HEK293T (cell line): ENCODE results near the gene TRIOBP.
A peak's percentile ranks its signal among the peaks of the same experiment; 100 is the strongest.

Source experiments
- CTCF ChIA-PET: fragments of 350-600 bp; formaldehyde crosslinking; extraction: SDS; loops from one replicate; lab custom pipeline; 2021; ENCODE audit warnings: antibody characterized with exemption, inconsistent platforms; lab: Yijun Ruan, JAX
- POLR2A ChIA-PET: fragments of 350-600 bp; formaldehyde crosslinking; extraction: SDS; loops from one replicate; lab custom pipeline; 2020; ENCODE audit warnings: antibody characterized with exemption, inconsistent platforms; lab: Yijun Ruan, JAX
- DNase-seq: peaks from one replicate; pipeline ENCODE4 v3.0.0; 2012; ENCODE audit warnings: mixed read lengths; ENCODE audit errors: extremely low spot score
- ARNT ChIP-seq: fragments of 450-650 bp; IDR thresholded peaks from 2 replicates; pipeline ENCODE4 v1.6.1; 2017; ENCODE audit warnings: mild to moderate bottlenecking
- BHLHE40 ChIP-seq: fragments of 450-650 bp; IDR thresholded peaks from 2 replicates; pipeline ENCODE4 v1.6.1; 2016; ENCODE audit warnings: mild to moderate bottlenecking, moderate library complexity, borderline replicate concordance
- CTBP1 ChIP-seq: fragments of 450-650 bp; IDR thresholded peaks from 2 replicates; pipeline ENCODE4 v1.6.1; 2016; ENCODE audit warnings: borderline replicate concordance
- ELF4 ChIP-seq: fragments of 450-650 bp; IDR thresholded peaks from 2 replicates; pipeline ENCODE4 v1.6.1; 2017; ENCODE audit warnings: antibody characterized with exemption
- FOXA1 ChIP-seq: fragments of 450-650 bp; IDR thresholded peaks from 2 replicates; pipeline ENCODE4 v1.6.1; 2016; ENCODE audit warnings: mild to moderate bottlenecking
- FOXK2 ChIP-seq: fragments of 450-650 bp; IDR thresholded peaks from 2 replicates; pipeline ENCODE4 v1.6.1; 2016; ENCODE audit warnings: mild to moderate bottlenecking
- FOXM1 ChIP-seq: fragments of 450-650 bp; IDR thresholded peaks from 2 replicates; pipeline ENCODE4 v1.6.1; 2017; ENCODE audit warnings: mild to moderate bottlenecking, borderline replicate concordance
- HDGF ChIP-seq: fragments of 450-650 bp; IDR thresholded peaks from 2 replicates; pipeline ENCODE4 v1.6.1; 2017; ENCODE audit warnings: antibody characterized with exemption, borderline replicate concordance
- L3MBTL2 ChIP-seq: fragments of 450-650 bp; conservative IDR thresholded peaks from 2 replicates; pipeline ENCODE4 v1.6.1; 2016; ENCODE audit warnings: mild to moderate bottlenecking
- LEF1 ChIP-seq: fragments of 450-650 bp; IDR thresholded peaks from 2 replicates; pipeline ENCODE4 v1.6.1; 2017; ENCODE audit warnings: mild to moderate bottlenecking, borderline replicate concordance
- NFRKB ChIP-seq: fragments of 450-650 bp; IDR thresholded peaks from 2 replicates; pipeline ENCODE4 v1.6.1; 2016; ENCODE audit warnings: mild to moderate bottlenecking, moderate library complexity
- PKNOX1 ChIP-seq: fragments of 450-650 bp; IDR thresholded peaks from 2 replicates; pipeline ENCODE4 v1.6.1; 2016
- SP1 ChIP-seq: fragments of 450-650 bp; IDR thresholded peaks from 2 replicates; pipeline ENCODE4 v1.6.1; 2017
- SUZ12 ChIP-seq: fragments of 450-650 bp; IDR thresholded peaks from 2 replicates; pipeline ENCODE4 v1.6.1; 2016; ENCODE audit warnings: mild to moderate bottlenecking
- TARDBP ChIP-seq: fragments of 450-650 bp; IDR thresholded peaks from 2 replicates; pipeline ENCODE4 v1.6.1; 2016
- ZNF384 ChIP-seq: fragments of 450-650 bp; IDR thresholded peaks from 2 replicates; pipeline ENCODE4 v1.6.1; 2016

Gene TRIOBP

GRCh38 chr22:37812869-37813678, 116.2 kb downstream of the TRIOBP start:
- no peak for TF ChIP-seq ARNT
- no peak for TF ChIP-seq FOXM1
- no peak for TF ChIP-seq SUZ12
- no peak for TF ChIP-seq BHLHE40
- TF ChIP-seq FOXK2: no peak
- TF ChIP-seq CTBP1: no peak
- TF ChIP-seq FOXA1: no peak
- TF ChIP-seq ELF4: no peak
- TF ChIP-seq PKNOX1: no peak
- TF ChIP-seq NFRKB: no peak
- no peak for TF ChIP-seq HDGF
- no peak for TF ChIP-seq LEF1
- no peak for TF ChIP-seq TARDBP
- no peak for TF ChIP-seq ZNF384
- no peak for TF ChIP-seq L3MBTL2
- TF ChIP-seq SP1: no peak
- CTCF ChIA-PET: no interaction called here
- POLR2A ChIA-PET: interaction anchor here (1.0 to 7.4 kb wide), 2 partner anchors 6 to 93 kb away, joined by 3 to 78 read pairs; partner anchors contain the start of genes GCAT and MICALL1

GRCh38 chr22:37815593-37815992, 118.7 kb downstream of the TRIOBP start:
- no peak for DNase-seq
- POLR2A ChIA-PET: interaction anchor here (7.4 kb wide), 1 partner anchor 9 kb away, joined by 78 read pairs; the partner anchor contains the start of gene GCAT
- TF ChIP-seq FOXM1 (no peak), FOXK2 (no peak), LEF1 (no peak), TARDBP (no peak), FOXA1 (no peak), L3MBTL2 (no peak), ZNF384 (no peak), BHLHE40 (no peak), ARNT (no peak)
- CTCF ChIA-PET: interaction anchor here (3.0 kb wide), 1 partner anchor 48 kb away, joined by 10 read pairs; no protein-coding TSS in a partner anchor

More at GRCh38 chr22:37812869-37813678, 116.2 kb downstream of the TRIOBP start:
- no peak for DNase-seq

DNA sequence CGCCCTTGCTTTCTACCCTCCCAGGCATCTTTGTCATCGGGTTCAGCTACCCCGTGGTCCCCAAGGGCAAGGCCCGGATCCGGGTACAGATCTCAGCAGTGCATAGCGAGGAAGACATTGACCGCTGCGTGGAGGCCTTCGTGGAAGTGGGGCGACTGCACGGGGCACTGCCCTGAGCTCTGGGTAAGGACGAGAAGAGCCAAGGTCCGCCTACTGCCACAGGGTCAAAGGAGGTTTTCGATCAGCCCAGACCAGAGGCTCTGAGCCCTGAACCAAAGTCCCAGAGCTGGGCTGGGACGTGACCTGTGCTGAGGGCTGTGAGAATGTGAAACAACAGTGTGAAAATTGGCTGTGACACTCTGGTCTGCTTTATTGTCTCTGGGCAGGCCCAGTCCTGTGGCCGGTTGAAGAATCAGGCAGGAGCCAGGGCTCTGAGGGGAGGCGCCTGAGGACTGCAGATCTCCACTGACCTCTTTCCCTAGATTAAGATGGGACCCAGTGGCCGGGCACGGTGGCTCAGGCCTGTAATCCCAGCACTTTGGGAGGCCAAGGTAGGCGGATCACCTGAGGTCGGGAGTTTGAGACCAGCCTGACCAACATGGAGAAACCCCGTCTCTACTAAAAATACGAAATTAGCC, 119.8 kb downstream of the TRIOBP start:
- no peak for TF ChIP-seq NFRKB
- POLR2A ChIA-PET: interaction anchor here (3.0 to 7.4 kb wide), 3 partner anchors 10 to 32 kb away, joined by 8 to 78 read pairs (median 19); partner anchors contain the start of genes ANKRD54, EIF3L and GCAT
- no peak for DNase-seq
- CTCF ChIA-PET: interaction anchor here (0.7 to 3.0 kb wide), 10 partner anchors 8 to 147 kb away, joined by 3 to 69 read pairs (median 4); partner anchors contain the start of genes ANKRD54 and GCAT

DNA sequence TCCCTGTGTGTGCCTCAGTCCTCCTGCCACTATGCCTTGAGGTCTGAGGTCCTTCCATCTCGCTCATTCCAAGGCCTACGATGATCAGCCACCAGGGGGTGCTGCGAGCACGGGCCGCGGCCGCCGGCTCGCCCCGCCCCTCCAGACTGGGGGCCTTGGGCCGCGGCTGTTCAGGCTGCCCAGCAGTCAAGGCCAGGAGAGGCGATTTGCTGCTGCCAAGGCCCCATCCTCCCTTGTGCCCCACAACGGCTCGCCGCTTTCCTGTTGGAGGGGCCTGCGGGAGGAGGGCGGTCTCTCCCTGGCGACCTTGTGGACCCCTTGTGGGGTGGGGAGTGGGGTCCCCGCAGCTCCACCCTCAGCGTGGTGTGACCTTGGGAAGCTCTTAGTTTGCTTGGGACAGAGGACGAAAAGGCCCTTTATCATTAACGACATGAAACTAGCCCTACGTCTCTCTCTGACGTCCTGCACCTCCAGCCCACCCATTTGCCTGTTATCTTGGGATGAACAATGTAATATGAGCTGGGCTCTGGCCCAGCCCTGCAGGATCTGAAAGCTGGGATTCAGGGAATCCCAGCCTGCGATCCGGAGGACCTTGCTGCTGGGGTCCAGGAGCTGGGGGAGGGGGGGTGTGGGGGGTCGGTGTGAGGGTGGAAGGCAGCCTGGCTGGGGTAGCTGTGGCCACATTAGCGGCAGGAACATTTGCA, 121.0 kb downstream of the TRIOBP start:
- peak; percentile 96 for DNase-seq
- POLR2A ChIA-PET: interaction anchor here (0.7 to 7.4 kb wide), 10 partner anchors 11 to 137 kb away, joined by 3 to 78 read pairs (median 6); partner anchors contain the start of genes ANKRD54, EIF3L, GCAT and MICALL1
- CTCF ChIA-PET: interaction anchor here (0.6 to 2.9 kb wide), 19 partner anchors 10 to 148 kb away, joined by 3 to 69 read pairs (median 3); partner anchors contain the start of genes ANKRD54, GCAT and LGALS1

DNA sequence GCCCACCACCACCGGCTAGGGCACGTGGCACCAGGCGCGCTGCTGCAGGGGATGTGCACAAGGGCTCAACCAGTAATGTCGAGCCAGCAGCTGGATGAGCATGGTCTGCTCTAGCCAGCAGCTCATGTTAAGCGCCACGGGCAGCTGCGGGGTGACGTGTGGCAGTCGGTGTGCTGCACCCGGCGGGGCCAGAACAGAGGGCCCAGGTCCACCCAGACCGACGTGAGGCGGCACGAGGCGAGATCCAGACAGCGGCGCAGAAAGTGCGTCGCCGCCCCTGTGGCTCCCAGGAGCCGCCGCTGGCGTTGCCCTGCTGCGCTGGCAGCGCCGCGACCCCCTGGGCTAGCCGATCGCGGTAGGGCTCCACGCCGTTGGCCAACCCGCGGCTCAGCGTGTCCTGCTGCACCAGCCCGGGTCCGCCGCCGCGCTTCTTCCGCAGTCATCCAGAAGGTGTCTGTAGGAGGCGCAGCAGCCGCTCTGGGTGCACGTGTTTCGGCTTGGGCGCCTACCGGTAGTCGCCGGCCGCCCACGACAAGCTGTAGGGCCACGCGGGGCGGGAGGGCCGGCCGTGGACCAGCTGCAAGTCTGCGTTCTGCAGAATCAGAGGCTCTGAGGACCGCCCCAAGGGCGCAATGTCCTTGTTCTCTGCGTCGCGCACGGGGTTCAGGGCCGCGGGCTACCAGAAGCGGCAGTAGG, 121.7 kb downstream of the TRIOBP start:
- DNase-seq: no peak
- TF ChIP-seq CTBP1 (no peak), BHLHE40 (no peak)
- CTCF ChIA-PET: interaction anchor here (0.7 to 2.9 kb wide), 12 partner anchors 10 to 147 kb away, joined by 3 to 69 read pairs (median 4); partner anchors contain the start of genes ANKRD54, GCAT and LGALS1
- POLR2A ChIA-PET: interaction anchor here (0.7 to 7.4 kb wide), 8 partner anchors 12 to 136 kb away, joined by 3 to 78 read pairs (median 7); partner anchors contain the start of genes ANKRD54, EIF3L, GCAT and MICALL1

More for the DNA sequence above, 121.0 kb downstream of the TRIOBP start:
- TF ChIP-seq FOXA1 (no peak), FOXM1 (peak; percentile 63; the same call in 1 of the 2 replicates), BHLHE40 (no peak), L3MBTL2 (no peak), SUZ12 (no peak), NFRKB (no peak)

- CTCF ChIA-PET: interaction anchor here (1.2 to 2.9 kb wide), 2 partner anchors 28 to 43 kb away, joined by 3 to 69 read pairs; no protein-coding TSS in a partner anchor
Measured at GRCh38 chr22:37819105-37819433, 122.2 kb downstream of the TRIOBP start.

More at GRCh38 chr22:37819105-37819433, 122.2 kb downstream of the TRIOBP start:
- no peak for TF ChIP-seq NFRKB
- no peak for TF ChIP-seq TARDBP
- TF ChIP-seq PKNOX1: no peak
- TF ChIP-seq CTBP1: no peak
- TF ChIP-seq LEF1: no peak
- TF ChIP-seq L3MBTL2: no peak
- TF ChIP-seq BHLHE40: no peak
- no peak for TF ChIP-seq FOXK2
- TF ChIP-seq HDGF: no peak
- TF ChIP-seq SUZ12: no peak
- TF ChIP-seq FOXA1: no peak
- DNase-seq: no peak
- POLR2A ChIA-PET: interaction anchor here (1.1 to 7.4 kb wide), 6 partner anchors 12 to 87 kb away, joined by 3 to 78 read pairs (median 7); partner anchors contain the start of genes ANKRD54, EIF3L, GCAT and MICALL1
